Omental fat pad (tissue), 4 donors: ENCODE results near the gene CTSW. TPM values are rescaled to one million over a fixed set of nuclear protein-coding genes. Genes with fewer than 3 reads are reported as not detected.

Source experiments
- ATAC-seq: fragments of 150-250 bp; one replicate; pipeline ENCODE4 v1.9.1; 2016; ENCODE audit warnings: mild to moderate bottlenecking, moderate library complexity; ENCODE audit not compliant: low FRiP score
- DNase-seq: peaks from one replicate; pipeline ENCODE4 v3.0.0-alpha.2; 2019; ENCODE audit warnings: low spot score
- CTCF ChIP-seq, 3 donors: fragments of 450-650 bp; IDR thresholded peaks; one replicate each; pipeline ENCODE4 v1.5.1; 2016 to 2017; ENCODE audit warnings: antibody characterized with exemption in 3 of 3, mild to moderate bottlenecking in 3 of 3, moderate library complexity in 2 of 3
- total RNA-seq, 4 donors: library from RNA; depleted of rRNA; stranded (reverse); fragments of >200 nt; gene quantifications; one replicate each; pipeline ENCODE4 v1.1.0, GENCODE V29; 2016

The CTSW gene
- total RNA-seq, 4 donors from 2014 or later: 1.6 to 3.9 (median 2.8) TPM

- ATAC-seq: no peak
- no peak for DNase-seq
- TF ChIP-seq CTCF (IDR thresholded peaks at IDR 0.05): no peak
These were observed 9.4 kb upstream of the CTSW start for GRCh38 chr11:65870307-65870658.

GRCh38 chr11:65870706-65871681 lies 8.6 kb upstream of the CTSW start:
- DNase-seq (no peak), ATAC-seq (no peak)
- no peak for TF ChIP-seq CTCF (IDR thresholded peaks at IDR 0.05)

GRCh38 chr11:65871811-65872548 lies 7.7 kb upstream of the CTSW start:
- ATAC-seq (peak; percentile 56), DNase-seq (no peak)
- no peak for TF ChIP-seq CTCF (IDR thresholded peaks at IDR 0.05)

GRCh38 chr11:65872586-65873317 lies 6.9 kb upstream of the CTSW start, which contains the start of gene EFEMP2:
Gene EFEMP2, minus strand, starts transcription at chr11:65872800. Its CDS starts 446 bp downstream, at chr11:65872354.
- DNase-seq (no peak), ATAC-seq (peak; percentile 16)
- no peak for TF ChIP-seq CTCF (IDR thresholded peaks at IDR 0.05)

GRCh38 chr11:65873318-65874156 lies 6.1 kb upstream of the CTSW start:
- DNase-seq (peak; percentile 91), ATAC-seq (peak; percentile 87)
- TF ChIP-seq CTCF (IDR thresholded peaks at IDR 0.05): no peak

GRCh38 chr11:65880027-65880426 lies 390 bp downstream of the CTSW start:
- DNase-seq: no peak
- no peak for ATAC-seq
- no peak for TF ChIP-seq CTCF (IDR thresholded peaks at IDR 0.05)
